GM12891 (cell line): Measurements from ENCODE around the gene ZCCHC7.

Experiments used
- POLR2A ChIP-seq: IDR thresholded peaks from 2 replicates; pipeline ENCODE4 v1.6.1; 2011; ENCODE audit warnings: low read depth, low read length, control low read depth
- POLR2AphosphoS5 ChIP-seq: IDR thresholded peaks from 2 replicates; pipeline ENCODE4 v1.6.1; 2011; ENCODE audit warnings: low read depth, low read length, control low read depth
- SPI1 ChIP-seq: IDR thresholded peaks from 2 replicates; pipeline ENCODE4 v1.6.1; 2011; ENCODE audit warnings: low read depth, low read length, control low read depth
- TAF1 ChIP-seq: IDR thresholded peaks from 2 replicates; pipeline ENCODE4 v1.6.1; 2011; ENCODE audit warnings: low read depth, low read length, control low read depth

- TF ChIP-seq TAF1 (no peak), POLR2A (no peak), POLR2AphosphoS5 (no peak), SPI1 (no peak)
These were observed 123.4 kb downstream of the ZCCHC7 start for GRCh38 chr9:37243588-37244345.
